Esophagus muscularis mucosa (tissue), 4 donors: ENCODE results near the gene FGF14. TPM values are rescaled to one million over a fixed set of nuclear protein-coding genes. Genes with fewer than 3 reads are reported as not detected.

Experiments
- DNase-seq: peaks from one replicate; pipeline ENCODE4 v3.0.0-alpha.2; 2017; ENCODE audit errors: extremely low spot score
- H3K27ac ChIP-seq, 4 donors: fragments of 200-600 bp; sonication (generic); replicated peaks in 1 of 4; 1 replicate in 3 of 4; 2 replicates in 1 of 4; pipeline ENCODE4 v1.5.1; 2016 to 2019; ENCODE audit warnings: mild to moderate bottlenecking in 1 of 4
- H3K27me3 ChIP-seq, 4 donors: fragments of 200-600 bp; sonication (generic); one replicate each; pipeline versions ENCODE4 v1.5.1 to v1.6.0; 2016 to 2019
- H3K36me3 ChIP-seq, 4 donors: fragments of 200-600 bp; sonication (generic); one replicate each; pipeline ENCODE4 v1.5.1; 2016 to 2019
- H3K4me1 ChIP-seq, 4 donors: fragments of 200-600 bp; sonication (generic); one replicate each; pipeline ENCODE4 v1.5.1; 2016 to 2019
- H3K4me3 ChIP-seq, 4 donors: fragments of 200-600 bp; sonication (generic); 1 replicate in 2 of 4; 2 replicates in 2 of 4; pipeline ENCODE4 v1.5.1; 2016 to 2019; ENCODE audit warnings: mild to moderate bottlenecking in 4 of 4, moderate library complexity in 1 of 4
- H3K9me3 ChIP-seq, 4 donors: fragments of 200-600 bp; sonication (generic); 1 replicate in 3 of 4; 2 replicates in 1 of 4; pipeline ENCODE4 v1.5.1; 2016 to 2019
- EP300 ChIP-seq: sonication (generic); formaldehyde crosslinking; IDR thresholded peaks from one replicate; pipeline ENCODE4 v1.6.1; 2017; ENCODE audit warnings: antibody characterized with exemption
- POLR2A ChIP-seq: fragments of 450-650 bp; IDR thresholded peaks from one replicate; pipeline ENCODE4 v1.6.1; 2017; ENCODE audit warnings: antibody characterized with exemption, moderate library complexity, mild to moderate bottlenecking, low read depth
- POLR2AphosphoS5 ChIP-seq, 2 donors: sonication (generic); formaldehyde crosslinking; IDR thresholded peaks; one replicate each; pipeline ENCODE4 v1.6.1; 2017; ENCODE audit warnings: antibody characterized with exemption in 2 of 2
- WGBS: methylation state at CpG from one replicate; pipeline ENCODE4 v1.1.5; 2018; 5-methylcytosine and 5-hydroxymethylcytosine counted together
- intact Hi-C: fragments of 100-400 bp; cut with DNase I; formaldehyde crosslinking; loops from one replicate; pipeline ENCODE4 v1.15.1; 2023
- total RNA-seq, 4 donors: library from RNA; depleted of rRNA; stranded (reverse); fragments of >200 nt; gene quantifications; one replicate each; pipeline versions ENCODE4 v1.1.0 to v1.2.1, GENCODE V29; 2016
- TF ChIP-seq, protein P1 (sequence below), 3 experiments: fragments of 200-600 bp in 2 of 3; fragments of 450-650 bp in 1 of 3; sonication (generic) in 2 of 3; IDR thresholded peaks; one replicate each; pipeline ENCODE4 v1.5.1; 2017 to 2019; ENCODE audit warnings: antibody characterized with exemption in 3 of 3, mild to moderate bottlenecking in 2 of 3, moderate library complexity in 1 of 3

FGF14 gene
- total RNA-seq, 4 donors from 2014 or later = 0.33 to 2.1 (median 0.87) TPM

DNA sequence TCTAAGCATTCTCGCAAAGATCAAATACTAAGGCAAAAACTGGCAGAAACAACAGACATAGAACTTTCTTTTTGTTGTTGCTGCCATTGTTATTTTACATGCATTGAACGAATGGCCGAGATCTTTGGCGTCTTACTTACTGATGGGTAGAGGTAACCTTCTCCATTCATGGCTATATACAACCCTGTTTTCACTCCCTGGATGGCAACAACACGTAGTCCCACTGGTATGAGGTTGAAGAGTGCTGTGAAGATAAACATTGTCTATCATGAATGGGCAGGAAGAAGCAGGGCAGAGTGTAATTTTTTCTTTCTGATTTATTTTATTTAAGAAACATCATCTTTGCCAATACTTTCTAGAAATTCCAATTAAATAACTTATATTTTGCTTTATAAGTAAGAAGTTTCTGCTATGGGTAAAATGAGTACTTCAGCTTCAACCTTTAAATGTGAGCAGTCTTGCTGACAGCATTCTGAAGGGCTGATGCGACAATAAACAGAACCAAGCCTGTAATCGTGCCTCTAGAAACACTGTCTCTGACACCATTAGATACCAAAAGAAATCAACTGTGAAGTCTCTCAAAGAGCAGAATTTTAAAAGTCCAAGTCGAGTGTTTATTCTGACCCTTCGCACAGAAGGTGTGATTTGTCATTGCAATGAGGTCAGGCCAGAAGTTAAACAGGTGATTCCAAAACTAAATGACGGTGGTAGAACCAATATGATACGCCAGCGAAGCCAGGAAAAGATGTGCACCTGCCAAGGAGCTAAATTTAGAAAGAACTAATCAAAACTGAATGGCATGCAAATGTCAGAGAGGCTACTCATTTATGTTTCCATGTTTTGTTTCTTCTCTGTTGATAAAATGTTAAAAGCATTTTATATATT is 533.0 kb downstream of the FGF14 start:
- no peak overlapping the region for H3K4me3 ChIP-seq
- no peak for DNase-seq
- H3K27ac ChIP-seq = no peak overlapping the region
- WGBS = 60% methylated on average over 12 of the region's 12 CpGs
- H3K4me1 ChIP-seq = no peaks in the 10 kb centered on the region
- H3K36me3 ChIP-seq = no peaks in the 10 kb centered on the region
- H3K9me3 ChIP-seq = no peaks in the 10 kb centered on the region
- intact Hi-C loops = no loop called here
- TF ChIP-seq POLR2AphosphoS5 (IDR thresholded peaks at IDR 0.05) (no peak), POLR2A (no peak), EP300 (no peak)
- TF ChIP-seq, protein P1, sequence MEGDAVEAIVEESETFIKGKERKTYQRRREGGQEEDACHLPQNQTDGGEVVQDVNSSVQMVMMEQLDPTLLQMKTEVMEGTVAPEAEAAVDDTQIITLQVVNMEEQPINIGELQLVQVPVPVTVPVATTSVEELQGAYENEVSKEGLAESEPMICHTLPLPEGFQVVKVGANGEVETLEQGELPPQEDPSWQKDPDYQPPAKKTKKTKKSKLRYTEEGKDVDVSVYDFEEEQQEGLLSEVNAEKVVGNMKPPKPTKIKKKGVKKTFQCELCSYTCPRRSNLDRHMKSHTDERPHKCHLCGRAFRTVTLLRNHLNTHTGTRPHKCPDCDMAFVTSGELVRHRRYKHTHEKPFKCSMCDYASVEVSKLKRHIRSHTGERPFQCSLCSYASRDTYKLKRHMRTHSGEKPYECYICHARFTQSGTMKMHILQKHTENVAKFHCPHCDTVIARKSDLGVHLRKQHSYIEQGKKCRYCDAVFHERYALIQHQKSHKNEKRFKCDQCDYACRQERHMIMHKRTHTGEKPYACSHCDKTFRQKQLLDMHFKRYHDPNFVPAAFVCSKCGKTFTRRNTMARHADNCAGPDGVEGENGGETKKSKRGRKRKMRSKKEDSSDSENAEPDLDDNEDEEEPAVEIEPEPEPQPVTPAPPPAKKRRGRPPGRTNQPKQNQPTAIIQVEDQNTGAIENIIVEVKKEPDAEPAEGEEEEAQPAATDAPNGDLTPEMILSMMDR (IDR thresholded peaks at IDR 0.05) = no peak
- H3K27me3 ChIP-seq = no peaks in the 10 kb centered on the region

DNA sequence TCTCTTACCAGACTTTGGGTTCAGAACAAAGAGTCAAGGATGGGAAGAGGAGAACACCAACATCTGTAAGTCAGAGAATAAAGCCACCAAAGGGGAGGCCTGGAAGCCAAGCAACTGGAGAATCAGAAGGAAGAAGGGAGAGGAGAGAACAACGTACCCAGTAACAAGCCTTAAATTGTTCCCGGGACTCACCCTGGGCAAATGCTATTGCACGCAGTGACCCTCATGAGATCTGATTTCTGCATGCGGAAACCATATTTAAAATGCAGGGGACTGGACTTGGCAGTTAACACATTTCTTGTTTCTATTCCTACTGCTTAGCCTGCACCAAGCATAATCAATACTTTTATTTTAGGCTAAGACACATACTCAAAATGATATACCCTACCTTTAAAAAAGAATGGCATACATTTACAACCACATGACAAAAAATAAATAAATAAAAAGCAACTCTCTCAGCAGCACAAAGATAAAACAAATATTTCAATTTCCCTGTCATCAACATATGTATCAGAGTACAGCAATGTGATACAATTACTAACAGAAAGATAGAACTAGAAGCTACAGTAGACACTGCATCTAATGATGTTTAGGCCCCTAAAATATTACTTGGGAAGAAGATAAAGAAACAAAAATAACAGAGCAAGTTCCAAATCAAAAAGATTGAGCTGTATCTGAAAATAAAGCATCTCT is 534.8 kb downstream of the FGF14 start:
- Histone ChIP-seq H3K4me3 (no peak overlapping the region), H3K4me1 (no peaks in the 10 kb centered on the region), H3K27ac (no peak overlapping the region), H3K36me3 (no peaks in the 10 kb centered on the region), H3K27me3 (no peaks in the 10 kb centered on the region), H3K9me3 (no peaks in the 10 kb centered on the region)
- DNase-seq = no peak
- intact Hi-C loops = no loop called here
- no peak for TF ChIP-seq POLR2A
- TF ChIP-seq, protein P1 (IDR thresholded peaks at IDR 0.05) = no peak
- TF ChIP-seq POLR2AphosphoS5 (IDR thresholded peaks at IDR 0.05) = no peak
- TF ChIP-seq EP300 = no peak
- 95% methylated on average over 4 of the region's 4 CpGs for WGBS

DNA sequence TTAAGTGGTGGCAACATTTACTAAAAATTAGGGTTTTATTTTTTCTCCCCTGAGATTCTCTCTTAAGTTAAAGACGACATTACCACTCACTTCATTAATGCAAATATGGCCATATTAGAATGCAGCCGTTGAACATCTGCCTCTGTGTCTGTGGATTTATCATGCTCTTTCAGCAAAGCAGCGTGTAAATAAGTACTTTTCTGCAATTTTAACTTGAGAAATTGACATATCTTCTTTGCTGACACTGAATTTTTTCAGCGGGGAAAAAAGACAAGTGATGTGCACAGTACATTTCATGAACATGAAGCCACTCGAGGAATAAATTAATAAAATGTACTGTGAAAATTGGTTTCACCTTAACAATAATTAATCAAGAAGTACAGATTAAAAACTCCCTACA is 543.0 kb downstream of the FGF14 start:
- TF ChIP-seq POLR2AphosphoS5 (IDR thresholded peaks at IDR 0.05) (no peak), EP300 (no peak), POLR2A (no peak)
- Histone ChIP-seq H3K4me3 (no peak overlapping the region), H3K27me3 (no peaks in the 10 kb centered on the region), H3K9me3 (no peaks in the 10 kb centered on the region), H3K36me3 (no peaks in the 10 kb centered on the region), H3K4me1 (no peaks in the 10 kb centered on the region), H3K27ac (no peak overlapping the region)
- 78% methylated on average over 5 of the region's 5 CpGs for WGBS
- intact Hi-C loops = no loop called here
- no peak for DNase-seq

DNA sequence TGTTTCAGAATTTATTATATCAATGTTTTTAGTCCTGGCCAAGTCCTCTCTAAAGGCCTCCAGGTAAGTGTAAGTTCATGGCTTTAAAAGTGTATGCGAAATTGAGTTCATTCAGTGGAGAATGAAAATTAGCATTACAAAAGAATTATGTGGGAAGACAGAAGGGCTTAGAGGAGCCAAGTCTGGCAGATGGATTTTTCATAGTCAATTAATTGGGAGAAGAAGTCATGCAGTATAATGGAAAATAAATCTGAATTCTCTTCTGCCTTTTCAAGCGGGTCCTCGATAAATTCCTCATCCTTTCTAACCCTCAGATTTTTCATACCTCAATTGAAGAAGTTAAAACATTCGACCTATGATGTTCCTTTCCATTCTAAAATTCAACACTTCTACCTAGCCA is 555.1 kb downstream of the FGF14 start:
- Histone ChIP-seq H3K4me1 (no peaks in the 10 kb centered on the region), H3K4me3 (no peak overlapping the region), H3K9me3 (no peaks in the 10 kb centered on the region), H3K27ac (no peak overlapping the region), H3K27me3 (no peaks in the 10 kb centered on the region), H3K36me3 (no peaks in the 10 kb centered on the region)
- DNase-seq = no peak
- intact Hi-C loops = no loop called here
- 84% methylated on average over 4 of the region's 4 CpGs for WGBS
- TF ChIP-seq POLR2A (no peak), POLR2AphosphoS5 (IDR thresholded peaks at IDR 0.05) (no peak), EP300 (no peak)
- TF ChIP-seq, protein P1 (IDR thresholded peaks at IDR 0.05) = no peak

DNA sequence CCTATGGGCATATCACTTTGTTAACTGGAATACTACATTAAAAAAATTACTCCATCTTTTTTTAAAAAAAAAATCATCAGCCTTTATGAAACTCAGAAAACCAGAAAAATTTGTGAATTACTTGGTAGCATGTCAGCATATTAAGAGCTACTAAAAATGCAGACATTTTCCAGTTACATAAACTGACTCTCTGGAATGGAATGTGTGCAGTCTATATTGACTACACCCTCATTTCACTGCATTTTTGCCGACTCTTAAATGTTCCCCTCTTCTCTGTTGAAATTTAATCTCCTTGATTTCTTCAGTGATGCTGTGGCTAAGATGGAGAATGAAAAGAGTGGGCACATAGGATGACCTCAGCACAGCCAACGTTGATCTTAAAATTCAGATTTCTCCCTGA is 555.6 kb downstream of the FGF14 start:
- Histone ChIP-seq H3K27me3 (no peaks in the 10 kb centered on the region), H3K4me3 (no peak overlapping the region), H3K9me3 (no peaks in the 10 kb centered on the region), H3K36me3 (no peaks in the 10 kb centered on the region), H3K4me1 (no peaks in the 10 kb centered on the region), H3K27ac (no peak overlapping the region)
- no peak for DNase-seq
- intact Hi-C loops = no loop called here
- WGBS = 73% methylated on average over 2 of the region's 2 CpGs
- no peak for TF ChIP-seq POLR2A
- TF ChIP-seq POLR2AphosphoS5 (IDR thresholded peaks at IDR 0.05) = no peak
- TF ChIP-seq, protein P1 (IDR thresholded peaks at IDR 0.05) = no peak
